GM06990 (cell line): Measurements from ENCODE around the gene GMEB1.
A peak's percentile ranks its signal among the peaks of the same experiment; 100 is the strongest.
"Not testable (repeated sequence)": the region's sequence is repeated elsewhere in the genome, so short reads cannot be mapped to it uniquely, and the experiment has no call there.

Experiments used
- DNase-seq: peaks from one replicate; pipeline ENCODE4 v3.0.0-alpha.2; 2011; ENCODE audit not compliant: insufficient read length; ENCODE audit errors: extremely low read depth
- H3K27me3 ChIP-seq: replicated peaks from 2 replicates; pipeline ENCODE4 v1.6.0; 2011; ENCODE audit warnings: low read length; ENCODE audit not compliant: control insufficient read depth, insufficient read depth
- H3K36me3 ChIP-seq: 2 replicates; pipeline ENCODE4 v1.5.1; 2011; ENCODE audit warnings: low read length; ENCODE audit not compliant: control insufficient read depth, insufficient read depth
- H3K4me3 ChIP-seq: replicated peaks from 2 replicates; pipeline ENCODE4 v1.5.1; 2011; ENCODE audit warnings: low read depth, mild to moderate bottlenecking, control low read depth, low read length
- TF ChIP-seq, protein P1 (sequence below): IDR thresholded peaks from 2 replicates; pipeline ENCODE4 v1.5.1; 2011; ENCODE audit warnings: low read length, control low read depth, mild to moderate bottlenecking, inconsistent platforms; ENCODE audit not compliant: insufficient read depth, poor library complexity, severe bottlenecking

Gene GMEB1

DNA sequence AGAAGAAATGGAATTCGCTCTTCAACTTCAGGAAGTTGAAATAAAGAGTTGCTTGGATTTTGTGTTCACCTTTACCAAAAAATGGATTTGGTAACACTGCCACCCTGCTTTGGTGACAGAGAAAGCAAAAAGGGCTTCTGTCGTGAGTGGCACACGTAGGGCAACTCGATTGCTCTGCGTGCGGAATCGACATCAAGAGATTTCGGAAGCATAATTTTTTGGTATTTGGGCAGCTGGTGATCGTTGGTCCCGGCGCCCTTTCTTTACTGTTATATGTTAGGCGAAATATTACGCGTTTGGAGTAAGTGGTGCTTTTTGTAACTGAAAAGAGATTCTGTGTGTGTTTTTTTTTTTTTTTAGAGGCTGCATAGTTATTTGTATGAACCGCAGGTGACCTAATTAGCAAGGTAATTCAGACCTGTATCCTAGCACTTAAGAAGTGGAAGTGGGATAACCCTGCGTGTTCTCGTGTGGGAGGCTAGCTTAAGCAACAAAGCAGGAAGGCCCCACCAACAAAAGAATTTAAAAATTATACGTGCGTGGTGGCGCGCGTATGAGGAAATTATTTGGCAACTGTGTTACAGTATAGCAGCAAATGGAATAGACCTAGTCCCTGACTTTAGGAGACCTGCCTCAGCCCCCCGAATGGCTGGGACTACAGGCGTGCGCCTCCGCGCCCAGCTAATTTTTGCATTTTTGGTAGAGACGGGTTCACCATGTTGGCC is 19.9 kb upstream of the GMEB1 start, which contains the start of gene RNU11:
Gene RNU11, plus strand, starts transcription at position 127 of the 725 bp plus-strand sequence.
- TF ChIP-seq, protein P1, sequence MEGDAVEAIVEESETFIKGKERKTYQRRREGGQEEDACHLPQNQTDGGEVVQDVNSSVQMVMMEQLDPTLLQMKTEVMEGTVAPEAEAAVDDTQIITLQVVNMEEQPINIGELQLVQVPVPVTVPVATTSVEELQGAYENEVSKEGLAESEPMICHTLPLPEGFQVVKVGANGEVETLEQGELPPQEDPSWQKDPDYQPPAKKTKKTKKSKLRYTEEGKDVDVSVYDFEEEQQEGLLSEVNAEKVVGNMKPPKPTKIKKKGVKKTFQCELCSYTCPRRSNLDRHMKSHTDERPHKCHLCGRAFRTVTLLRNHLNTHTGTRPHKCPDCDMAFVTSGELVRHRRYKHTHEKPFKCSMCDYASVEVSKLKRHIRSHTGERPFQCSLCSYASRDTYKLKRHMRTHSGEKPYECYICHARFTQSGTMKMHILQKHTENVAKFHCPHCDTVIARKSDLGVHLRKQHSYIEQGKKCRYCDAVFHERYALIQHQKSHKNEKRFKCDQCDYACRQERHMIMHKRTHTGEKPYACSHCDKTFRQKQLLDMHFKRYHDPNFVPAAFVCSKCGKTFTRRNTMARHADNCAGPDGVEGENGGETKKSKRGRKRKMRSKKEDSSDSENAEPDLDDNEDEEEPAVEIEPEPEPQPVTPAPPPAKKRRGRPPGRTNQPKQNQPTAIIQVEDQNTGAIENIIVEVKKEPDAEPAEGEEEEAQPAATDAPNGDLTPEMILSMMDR, result no peak
- Histone ChIP-seq H3K36me3 (no peaks in the 10 kb centered on the region), H3K27me3 (no peaks in the 10 kb centered on the region), H3K4me3 (peak within 1 kb of the TSS; percentile 45)
- DNase-seq, result peak; percentile 90

DNA sequence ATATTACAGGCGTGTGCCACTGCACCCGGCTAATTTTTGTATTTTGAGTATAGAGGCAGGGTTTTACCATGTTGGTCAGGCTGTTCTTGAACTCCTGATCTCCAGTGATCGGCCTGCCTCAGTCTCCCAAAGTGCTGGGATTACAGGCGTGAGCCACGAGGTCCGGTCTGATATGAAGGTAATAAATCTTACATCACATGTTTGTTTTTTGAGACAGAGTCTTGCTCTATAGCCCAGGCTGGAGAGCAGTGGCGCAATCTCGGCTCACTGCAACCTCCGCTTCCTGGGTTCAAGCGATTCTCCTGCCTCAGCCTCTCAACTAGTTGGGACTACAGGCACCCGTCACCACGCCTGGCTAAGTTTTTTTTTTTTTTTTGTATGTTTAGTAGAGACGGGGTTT is 15.5 kb upstream of the GMEB1 start:
- not testable (repeated sequence) for DNase-seq, H3K4me3 ChIP-seq, H3K27me3 ChIP-seq, H3K36me3 ChIP-seq

DNA sequence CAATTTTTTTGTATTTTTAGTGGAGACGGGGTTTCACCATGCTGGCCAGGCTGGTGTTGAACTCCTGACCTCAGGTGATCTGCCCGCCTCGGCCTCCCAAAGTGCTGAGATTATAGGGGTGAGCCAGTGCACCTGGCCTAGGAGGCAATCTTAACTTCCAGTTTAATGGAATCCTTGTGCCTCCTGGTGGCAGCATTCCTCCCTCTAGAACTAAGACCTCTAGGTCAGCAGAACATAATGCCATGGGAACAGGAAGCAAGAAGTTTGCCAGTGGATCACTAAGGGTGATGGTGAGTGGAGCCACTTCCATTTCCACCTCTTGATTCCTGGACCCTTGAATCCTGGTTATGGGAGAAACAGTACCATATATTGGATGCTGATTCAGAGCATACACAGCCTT is 14.7 kb upstream of the GMEB1 start:
- DNase-seq, H3K36me3 ChIP-seq, H3K4me3 ChIP-seq, H3K27me3 ChIP-seq: not testable (repeated sequence)

DNA sequence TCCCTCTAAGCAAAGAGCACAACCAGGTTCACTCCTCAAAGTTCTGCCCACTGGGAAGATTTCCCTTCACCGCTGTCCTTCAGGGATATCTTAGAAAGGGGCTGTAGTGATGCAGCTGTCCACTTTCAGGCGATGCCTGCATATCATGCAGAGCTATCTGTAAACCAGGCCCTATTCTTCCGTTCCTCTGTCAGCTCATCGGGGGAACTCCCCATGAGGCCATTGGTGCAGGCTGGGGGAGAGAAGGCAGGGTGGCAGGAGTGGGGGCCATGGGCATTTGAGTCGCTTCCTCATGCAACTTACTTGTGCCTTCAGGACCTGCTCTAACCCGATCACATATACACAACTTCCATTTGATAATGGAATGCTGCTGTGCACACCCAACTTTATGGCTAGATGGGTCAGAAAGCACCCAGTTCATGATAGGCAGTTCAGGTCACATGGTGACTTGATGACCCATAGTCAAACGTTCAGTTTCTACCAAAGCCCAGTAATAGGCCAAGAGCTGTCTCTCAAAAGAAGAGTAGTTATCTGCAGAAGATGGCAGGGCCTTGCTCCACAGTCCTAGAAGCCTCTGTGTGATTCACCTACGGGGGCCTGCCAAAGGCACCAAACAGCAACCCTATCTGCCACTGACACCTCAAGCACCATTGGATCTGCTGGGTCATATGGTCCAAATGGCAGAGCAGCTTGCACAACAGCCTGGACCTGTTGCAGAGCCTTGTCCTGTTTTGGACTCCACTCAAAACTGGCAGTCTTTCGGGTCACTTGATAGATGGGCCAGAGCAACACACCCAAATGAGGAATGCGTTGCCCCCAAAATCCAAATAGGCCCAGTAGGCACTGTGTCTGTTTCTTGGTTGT is 12.9 kb upstream of the GMEB1 start:
- not testable (repeated sequence) for DNase-seq, H3K36me3 ChIP-seq, H3K4me3 ChIP-seq, H3K27me3 ChIP-seq

DNA sequence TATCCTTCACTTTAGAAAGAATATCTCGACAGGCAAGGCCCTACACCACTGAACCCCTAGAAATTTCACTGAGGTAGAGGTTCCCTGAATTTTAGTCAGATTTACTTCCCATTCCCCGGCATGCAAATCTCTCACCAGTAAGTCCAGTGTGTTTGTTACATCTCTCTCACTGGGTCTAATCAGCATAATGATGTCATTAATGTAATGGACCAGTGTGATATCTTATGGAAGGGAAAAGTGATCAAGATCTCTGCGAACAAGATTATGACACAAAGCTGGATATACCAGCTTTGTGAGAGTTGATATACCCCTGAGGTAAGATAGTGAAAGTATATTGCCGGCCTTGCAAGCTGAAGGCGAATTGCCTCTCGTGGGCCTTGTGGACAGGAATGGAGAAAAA is 12.2 kb upstream of the GMEB1 start:
- no peak for DNase-seq
- Histone ChIP-seq H3K4me3 (no peak overlapping the region), H3K27me3 (no peaks in the 10 kb centered on the region), H3K36me3 (no peaks in the 10 kb centered on the region)
- TF ChIP-seq, protein P1, result no peak

DNA sequence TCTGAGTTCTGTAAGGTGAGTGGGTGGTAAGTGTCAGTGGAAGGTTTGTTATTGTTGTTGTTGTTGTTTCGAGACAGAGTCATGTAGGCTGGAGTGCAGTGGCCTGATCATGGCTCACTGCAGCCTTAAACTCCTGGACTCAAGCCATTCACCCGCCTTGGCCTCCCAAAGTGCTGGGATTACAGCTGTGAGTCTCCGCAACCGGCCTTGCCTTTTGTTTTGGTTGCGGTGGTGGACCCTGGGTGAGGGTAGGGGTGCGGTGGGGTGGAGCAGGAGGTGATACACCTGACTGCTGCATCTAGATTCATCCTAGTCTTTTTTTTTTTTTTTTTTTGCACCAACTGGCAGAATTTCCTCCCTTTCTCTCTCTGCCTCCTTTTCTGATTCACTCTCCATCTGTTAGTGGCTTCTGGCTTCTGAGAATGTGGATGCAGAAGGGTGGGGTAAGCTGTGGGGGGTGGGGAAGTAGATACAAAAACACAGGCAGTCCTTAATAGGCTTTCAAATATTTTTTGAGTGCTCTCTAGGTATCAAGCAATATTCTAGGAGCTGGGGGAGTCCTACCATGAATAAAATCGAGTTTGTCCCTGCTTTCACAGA is 4.6 kb upstream of the GMEB1 start:
- TF ChIP-seq, protein P1, result no peak
- H3K27me3 ChIP-seq, result no peaks in the 10 kb centered on the region
- DNase-seq, result no peak
- H3K4me3 ChIP-seq, result no peak overlapping the region
- no peaks in the 10 kb centered on the region for H3K36me3 ChIP-seq

DNA sequence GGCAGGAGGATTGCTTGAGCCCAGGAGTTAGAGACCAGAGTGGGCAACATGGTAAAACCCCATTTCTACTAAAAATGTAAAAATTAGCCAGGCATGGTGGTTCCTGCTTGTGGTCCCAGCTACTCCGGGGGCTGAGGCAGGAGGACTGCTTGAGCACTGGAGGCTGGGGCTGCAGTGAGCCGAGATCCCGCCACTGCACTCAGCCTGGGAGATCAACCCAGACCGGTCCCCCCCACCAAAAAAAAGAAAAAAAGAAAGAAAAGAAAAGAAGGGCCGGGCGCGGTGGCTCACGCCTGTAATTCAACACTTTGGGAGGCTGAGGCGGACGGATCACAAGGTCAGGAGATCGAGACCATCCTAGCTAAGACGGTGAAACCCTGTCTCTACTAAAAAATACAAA is 1.8 kb upstream of the GMEB1 start:
- no peaks in the 10 kb centered on the region for H3K36me3 ChIP-seq
- H3K4me3 ChIP-seq, result no peak overlapping the region
- no peaks in the 10 kb centered on the region for H3K27me3 ChIP-seq
- DNase-seq, result no peak
- TF ChIP-seq, protein P1, result no peak
